GM18526 (cell line): Measurements from ENCODE around the gene RNGTT.

Experiments used
- POLR2A ChIP-seq: IDR thresholded peaks from 3 replicates; pipeline ENCODE4 v1.6.1; 2011; ENCODE audit not compliant: insufficient read length; ENCODE audit errors: extremely low read depth

The RNGTT gene

GRCh38 chr6:88858455-88858854, 105.0 kb downstream of the RNGTT start:
- TF ChIP-seq POLR2A, result no peak

- no peak for TF ChIP-seq POLR2A
Measured at GRCh38 chr6:88856566-88856965, 106.9 kb downstream of the RNGTT start.

GRCh38 chr6:88855541-88856147, 107.8 kb downstream of the RNGTT start:
- TF ChIP-seq POLR2A, result no peak

- TF ChIP-seq POLR2A, result no peak
Measured at GRCh38 chr6:88852775-88853174, 110.6 kb downstream of the RNGTT start.

GRCh38 chr6:88852000-88852399, 111.4 kb downstream of the RNGTT start:
- TF ChIP-seq POLR2A, result no peak

- TF ChIP-seq POLR2A, result no peak
Measured at GRCh38 chr6:88848870-88849269, 114.5 kb downstream of the RNGTT start.

GRCh38 chr6:88843040-88843439, 120.4 kb downstream of the RNGTT start:
- no peak for TF ChIP-seq POLR2A

GRCh38 chr6:88842320-88842719, 121.1 kb downstream of the RNGTT start:
- TF ChIP-seq POLR2A, result no peak

GRCh38 chr6:88840796-88841539, 122.5 kb downstream of the RNGTT start:
- TF ChIP-seq POLR2A, result no peak

GRCh38 chr6:88840289-88840688, 123.1 kb downstream of the RNGTT start:
- no peak for TF ChIP-seq POLR2A

GRCh38 chr6:88839280-88839679, 124.1 kb downstream of the RNGTT start:
- TF ChIP-seq POLR2A, result no peak

GRCh38 chr6:88835210-88835609, 128.2 kb downstream of the RNGTT start:
- no peak for TF ChIP-seq POLR2A

GRCh38 chr6:88825856-88826255, 137.6 kb downstream of the RNGTT start:
- TF ChIP-seq POLR2A, result no peak

GRCh38 chr6:88823998-88824397, 139.4 kb downstream of the RNGTT start:
- no peak for TF ChIP-seq POLR2A

GRCh38 chr6:88815491-88815890, 147.9 kb downstream of the RNGTT start:
- TF ChIP-seq POLR2A, result no peak

GRCh38 chr6:88814909-88815308, 148.5 kb downstream of the RNGTT start:
- no peak for TF ChIP-seq POLR2A

GRCh38 chr6:88813045-88813444, 150.4 kb downstream of the RNGTT start:
- TF ChIP-seq POLR2A, result no peak
